Hepatocyte (in vitro differentiated cells): Measurements from ENCODE around the gene CDHR1. TPM values are rescaled to one million over a fixed set of nuclear protein-coding genes. Genes with fewer than 3 reads are reported as not detected.

Experiments used
- DNase-seq: peaks from one replicate; pipeline ENCODE4 v3.0.0-alpha.2; 2016; ENCODE audit warnings: low spot score
- H2AFZ ChIP-seq: fragments of 200-600 bp; sonication (generic); 2 replicates; pipeline ENCODE4 v1.6.0; 2016; ENCODE audit warnings: antibody characterized with exemption, mild to moderate bottlenecking
- H3K27ac ChIP-seq: fragments of 200-600 bp; sonication (generic); 2 replicates; pipeline ENCODE4 v1.5.1; 2016; ENCODE audit warnings: mild to moderate bottlenecking
- H3K27me3 ChIP-seq: fragments of 200-600 bp; sonication (generic); 2 replicates; pipeline ENCODE4 v1.6.1; 2016
- H3K36me3 ChIP-seq: fragments of 200-600 bp; sonication (generic); replicated peaks from 2 replicates; pipeline ENCODE4 v1.5.1; 2016; ENCODE audit warnings: low read depth; ENCODE audit not compliant: insufficient read depth
- H3K4me1 ChIP-seq: fragments of 200-600 bp; sonication (generic); 2 replicates; pipeline ENCODE4 v1.5.1; 2016; ENCODE audit warnings: mild to moderate bottlenecking, moderate library complexity; ENCODE audit not compliant: insufficient read depth
- H3K4me2 ChIP-seq: fragments of 200-600 bp; sonication (generic); 2 replicates; pipeline ENCODE4 v1.6.0; 2016
- H3K4me3 ChIP-seq: fragments of 200-600 bp; sonication (generic); 2 replicates; pipeline ENCODE4 v1.5.1; 2016; ENCODE audit warnings: mild to moderate bottlenecking
- H3K79me2 ChIP-seq: fragments of 200-600 bp; sonication (generic); 2 replicates; pipeline ENCODE4 v1.6.0; 2017; ENCODE audit warnings: mild to moderate bottlenecking
- H3K9me2 ChIP-seq: fragments of 200-600 bp; sonication (generic); replicated peaks from 2 replicates; pipeline ENCODE4 v1.6.0; 2017; ENCODE audit warnings: mild to moderate bottlenecking; ENCODE audit not compliant: insufficient read depth
- H3K9me3 ChIP-seq: fragments of 200-600 bp; sonication (generic); 2 replicates; pipeline ENCODE4 v1.5.1; 2016; ENCODE audit warnings: low read depth, mild to moderate bottlenecking
- H4K20me1 ChIP-seq: fragments of 200-600 bp; sonication (generic); 2 replicates; pipeline ENCODE4 v1.6.0; 2016; ENCODE audit warnings: mild to moderate bottlenecking; ENCODE audit not compliant: insufficient read depth, poor library complexity, severe bottlenecking
- CTCF ChIP-seq: fragments of 200-600 bp; sonication (generic); IDR thresholded peaks from 2 replicates; pipeline ENCODE4 v1.5.1; 2016; ENCODE audit warnings: antibody characterized with exemption, mild to moderate bottlenecking; ENCODE audit not compliant: poor library complexity
- EZH2 ChIP-seq: fragments of 200-600 bp; sonication (generic); IDR thresholded peaks from 2 replicates; pipeline ENCODE4 v1.6.1; 2016; ENCODE audit warnings: antibody characterized with exemption, mild to moderate bottlenecking, borderline replicate concordance
- EZH2phosphoT487 ChIP-seq: fragments of 200-600 bp; sonication (generic); IDR thresholded peaks from one replicate; pipeline ENCODE4 v1.6.1; 2018; ENCODE audit warnings: antibody characterized with exemption, mild to moderate bottlenecking, low read depth, moderate library complexity; ENCODE audit not compliant: unreplicated experiment, severe bottlenecking
- WGBS: methylation state at CpG from one replicate; pipeline ENCODE4 v1.1.6; 2016; ENCODE audit warnings: low lambda C conversion rate; ENCODE audit errors: missing lambda C conversion rate; 5-methylcytosine and 5-hydroxymethylcytosine counted together
- polyA plus RNA-seq: library from polyadenylated mRNA; unstranded; fragments of >200 nt; fragmentation: Nextera tagmentation; extraction: Ambion mirVana; gene quantifications from 2 replicates; pipeline ENCODE4 v1.2.1, GENCODE V29; 2016
- total RNA-seq: library from RNA; depleted of rRNA; stranded (reverse); fragments of >200 nt; gene quantifications from 2 replicates; pipeline ENCODE4 v1.2.3, GENCODE V29; 2014

The CDHR1 gene
- total and polyA plus RNA-seq, 2 experiments from 2014 or later, result 0.03 TPM; not detected in 1

GRCh38 chr10:84149854-84150253 lies 44.5 kb upstream of the CDHR1 start:
- TF ChIP-seq EZH2, result no peak
- TF ChIP-seq CTCF, result no peak
- no peak for TF ChIP-seq EZH2phosphoT487
- no peak overlapping the region for H3K4me3 ChIP-seq
- no peaks in the 10 kb centered on the region for H3K4me1 ChIP-seq
- no peak overlapping the region for H2AFZ ChIP-seq
- H3K9me3 ChIP-seq, result no peaks in the 10 kb centered on the region
- WGBS, result 96% methylated on average over 2 of the region's 2 CpGs
- H3K27ac ChIP-seq, result no peak overlapping the region
- DNase-seq, result no peak
- H3K4me2 ChIP-seq, result no peak overlapping the region
- no peaks in the 10 kb centered on the region for H3K27me3 ChIP-seq
- H3K36me3 ChIP-seq, result no peaks in the 10 kb centered on the region
- no peaks in the 10 kb centered on the region for H3K9me2 ChIP-seq
- H4K20me1 ChIP-seq, result peaks cover 8% of the 10 kb centered on the region
- H3K79me2 ChIP-seq, result no peaks in the 10 kb centered on the region

- peaks cover 8% of the 10 kb centered on the region for H4K20me1 ChIP-seq
- H3K36me3 ChIP-seq, result no peaks in the 10 kb centered on the region
- H3K27ac ChIP-seq, result no peak overlapping the region
- H3K27me3 ChIP-seq, result no peaks in the 10 kb centered on the region
- no peaks in the 10 kb centered on the region for H3K9me3 ChIP-seq
- H3K4me3 ChIP-seq, result no peak overlapping the region
- H3K4me2 ChIP-seq, result no peak overlapping the region
- no peaks in the 10 kb centered on the region for H3K9me2 ChIP-seq
- H3K79me2 ChIP-seq, result no peaks in the 10 kb centered on the region
- H3K4me1 ChIP-seq, result no peaks in the 10 kb centered on the region
- DNase-seq, result no peak
- no peak overlapping the region for H2AFZ ChIP-seq
- TF ChIP-seq EZH2 (no peak), EZH2phosphoT487 (no peak)
These were observed 41.6 kb upstream of the CDHR1 start for GRCh38 chr10:84152769-84153168.

GRCh38 chr10:84155521-84155920 lies 38.8 kb upstream of the CDHR1 start:
- Histone ChIP-seq H3K9me3 (no peaks in the 10 kb centered on the region), H4K20me1 (no peaks in the 10 kb centered on the region), H3K4me1 (no peaks in the 10 kb centered on the region), H3K79me2 (no peaks in the 10 kb centered on the region), H3K36me3 (no peaks in the 10 kb centered on the region), H3K4me2 (no peak overlapping the region), H3K27me3 (peaks cover 3% of the 10 kb centered on the region), H2AFZ (no peak overlapping the region), H3K27ac (no peak overlapping the region), H3K9me2 (no peaks in the 10 kb centered on the region), H3K4me3 (no peak overlapping the region)
- TF ChIP-seq EZH2 (no peak), CTCF (no peak), EZH2phosphoT487 (no peak)
- DNase-seq, result no peak
- 86% methylated on average over 4 of the region's 4 CpGs for WGBS

- no peaks in the 10 kb centered on the region for H3K36me3 ChIP-seq
- TF ChIP-seq EZH2 (no peak), CTCF (no peak), EZH2phosphoT487 (no peak)
- H3K27me3 ChIP-seq, result peaks cover 3% of the 10 kb centered on the region
- no peaks in the 10 kb centered on the region for H3K9me2 ChIP-seq
- no peaks in the 10 kb centered on the region for H3K4me1 ChIP-seq
- DNase-seq, result no peak
- no peak overlapping the region for H3K27ac ChIP-seq
- H3K4me3 ChIP-seq, result no peak overlapping the region
- no peaks in the 10 kb centered on the region for H4K20me1 ChIP-seq
- 94% methylated on average over 2 of the region's 2 CpGs for WGBS
- no peaks in the 10 kb centered on the region for H3K9me3 ChIP-seq
- H2AFZ ChIP-seq, result no peak overlapping the region
- no peak overlapping the region for H3K4me2 ChIP-seq
- H3K79me2 ChIP-seq, result no peaks in the 10 kb centered on the region
These were observed 38.3 kb upstream of the CDHR1 start for GRCh38 chr10:84156009-84156408.
